Neural progenitor cell (in vitro differentiated cells): ENCODE data around the gene TENM3.

ENCODE experiments used
- EZH2 ChIP-seq: fragments of 200-600 bp; sonication (generic); IDR thresholded peaks from 2 replicates; pipeline ENCODE4 v1.6.1; 2017; ENCODE audit warnings: antibody characterized with exemption, mild to moderate bottlenecking, moderate library complexity
- EZH2phosphoT487 ChIP-seq: fragments of 200-600 bp; sonication (generic); IDR thresholded peaks from 2 replicates; pipeline ENCODE4 v1.6.1; 2017; ENCODE audit warnings: antibody characterized with exemption
- TF ChIP-seq, protein P1 (sequence below): fragments of 200-600 bp; sonication (generic); IDR thresholded peaks from 2 replicates; pipeline ENCODE4 v1.5.1; 2017; ENCODE audit warnings: antibody characterized with exemption, mild to moderate bottlenecking

DNA sequence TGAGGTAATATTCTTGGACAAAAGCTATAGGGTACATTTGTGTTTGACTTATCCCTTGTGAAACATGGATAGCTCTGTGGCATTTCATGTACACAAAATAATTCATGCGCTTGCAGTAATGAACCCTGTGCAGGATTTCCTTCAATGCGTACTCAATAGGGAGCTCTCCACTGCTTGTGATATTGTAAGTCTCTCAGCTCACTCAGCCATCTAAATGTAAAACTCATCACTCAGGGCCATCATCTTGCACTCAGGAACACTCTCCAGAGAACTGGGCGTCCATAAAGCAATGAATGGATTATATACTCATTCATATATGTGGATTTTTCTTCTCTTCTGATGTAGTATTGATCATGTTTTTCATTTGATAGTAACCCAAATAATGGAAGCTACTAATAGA lies 385.9 kb downstream of the TENM3 start:
- TF ChIP-seq, protein P1, sequence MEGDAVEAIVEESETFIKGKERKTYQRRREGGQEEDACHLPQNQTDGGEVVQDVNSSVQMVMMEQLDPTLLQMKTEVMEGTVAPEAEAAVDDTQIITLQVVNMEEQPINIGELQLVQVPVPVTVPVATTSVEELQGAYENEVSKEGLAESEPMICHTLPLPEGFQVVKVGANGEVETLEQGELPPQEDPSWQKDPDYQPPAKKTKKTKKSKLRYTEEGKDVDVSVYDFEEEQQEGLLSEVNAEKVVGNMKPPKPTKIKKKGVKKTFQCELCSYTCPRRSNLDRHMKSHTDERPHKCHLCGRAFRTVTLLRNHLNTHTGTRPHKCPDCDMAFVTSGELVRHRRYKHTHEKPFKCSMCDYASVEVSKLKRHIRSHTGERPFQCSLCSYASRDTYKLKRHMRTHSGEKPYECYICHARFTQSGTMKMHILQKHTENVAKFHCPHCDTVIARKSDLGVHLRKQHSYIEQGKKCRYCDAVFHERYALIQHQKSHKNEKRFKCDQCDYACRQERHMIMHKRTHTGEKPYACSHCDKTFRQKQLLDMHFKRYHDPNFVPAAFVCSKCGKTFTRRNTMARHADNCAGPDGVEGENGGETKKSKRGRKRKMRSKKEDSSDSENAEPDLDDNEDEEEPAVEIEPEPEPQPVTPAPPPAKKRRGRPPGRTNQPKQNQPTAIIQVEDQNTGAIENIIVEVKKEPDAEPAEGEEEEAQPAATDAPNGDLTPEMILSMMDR = no peak
- TF ChIP-seq EZH2phosphoT487 (no peak), EZH2 (no peak)
